Esophagus muscularis mucosa (tissue), 4 donors: ENCODE measurements around the gene NT5DC3. TPM values are rescaled to one million over a fixed set of nuclear protein-coding genes. Genes with fewer than 3 reads are reported as not detected.
"Not testable (repeated sequence)": the region's sequence is repeated elsewhere in the genome, so short reads cannot be mapped to it uniquely, and the experiment has no call there.

Source experiments
- DNase-seq: peaks from one replicate; pipeline ENCODE4 v3.0.0-alpha.2; 2017; ENCODE audit errors: extremely low spot score
- H3K27ac ChIP-seq, 4 donors: fragments of 200-600 bp; sonication (generic); replicated peaks in 1 of 4; 1 replicate in 3 of 4; 2 replicates in 1 of 4; pipeline ENCODE4 v1.5.1; 2016 to 2019; ENCODE audit warnings: mild to moderate bottlenecking in 1 of 4
- H3K27me3 ChIP-seq, 4 donors: fragments of 200-600 bp; sonication (generic); one replicate each; pipeline versions ENCODE4 v1.5.1 to v1.6.0; 2016 to 2019
- H3K36me3 ChIP-seq, 4 donors: fragments of 200-600 bp; sonication (generic); one replicate each; pipeline ENCODE4 v1.5.1; 2016 to 2019
- H3K4me1 ChIP-seq, 4 donors: fragments of 200-600 bp; sonication (generic); one replicate each; pipeline ENCODE4 v1.5.1; 2016 to 2019
- H3K4me3 ChIP-seq, 4 donors: fragments of 200-600 bp; sonication (generic); 1 replicate in 2 of 4; 2 replicates in 2 of 4; pipeline ENCODE4 v1.5.1; 2016 to 2019; ENCODE audit warnings: mild to moderate bottlenecking in 4 of 4, moderate library complexity in 1 of 4
- H3K9me3 ChIP-seq, 4 donors: fragments of 200-600 bp; sonication (generic); 1 replicate in 3 of 4; 2 replicates in 1 of 4; pipeline ENCODE4 v1.5.1; 2016 to 2019
- CTCF ChIP-seq, 3 experiments: fragments of 200-600 bp in 2 of 3; fragments of 450-650 bp in 1 of 3; sonication (generic) in 2 of 3; IDR thresholded peaks; one replicate each; pipeline ENCODE4 v1.5.1; 2017 to 2019; ENCODE audit warnings: antibody characterized with exemption in 3 of 3, mild to moderate bottlenecking in 2 of 3, moderate library complexity in 1 of 3
- EP300 ChIP-seq: sonication (generic); formaldehyde crosslinking; IDR thresholded peaks from one replicate; pipeline ENCODE4 v1.6.1; 2017; ENCODE audit warnings: antibody characterized with exemption
- POLR2A ChIP-seq: fragments of 450-650 bp; IDR thresholded peaks from one replicate; pipeline ENCODE4 v1.6.1; 2017; ENCODE audit warnings: antibody characterized with exemption, moderate library complexity, mild to moderate bottlenecking, low read depth
- POLR2AphosphoS5 ChIP-seq, 2 donors: sonication (generic); formaldehyde crosslinking; IDR thresholded peaks; one replicate each; pipeline ENCODE4 v1.6.1; 2017; ENCODE audit warnings: antibody characterized with exemption in 2 of 2
- whole genome bisulfite sequencing: methylation state at CpG from one replicate; pipeline ENCODE4 v1.1.5; 2018; 5-methylcytosine and 5-hydroxymethylcytosine counted together
- intact Hi-C: fragments of 100-400 bp; cut with DNase I; formaldehyde crosslinking; loops from one replicate; pipeline ENCODE4 v1.15.1; 2023
- total RNA-seq, 4 donors: library from RNA; depleted of rRNA; stranded (reverse); fragments of >200 nt; gene quantifications; one replicate each; pipeline versions ENCODE4 v1.1.0 to v1.2.1, GENCODE V29; 2016

Gene NT5DC3
- total RNA-seq, 4 donors from 2014 or later: 169 to 275 (median 195) TPM

DNA sequence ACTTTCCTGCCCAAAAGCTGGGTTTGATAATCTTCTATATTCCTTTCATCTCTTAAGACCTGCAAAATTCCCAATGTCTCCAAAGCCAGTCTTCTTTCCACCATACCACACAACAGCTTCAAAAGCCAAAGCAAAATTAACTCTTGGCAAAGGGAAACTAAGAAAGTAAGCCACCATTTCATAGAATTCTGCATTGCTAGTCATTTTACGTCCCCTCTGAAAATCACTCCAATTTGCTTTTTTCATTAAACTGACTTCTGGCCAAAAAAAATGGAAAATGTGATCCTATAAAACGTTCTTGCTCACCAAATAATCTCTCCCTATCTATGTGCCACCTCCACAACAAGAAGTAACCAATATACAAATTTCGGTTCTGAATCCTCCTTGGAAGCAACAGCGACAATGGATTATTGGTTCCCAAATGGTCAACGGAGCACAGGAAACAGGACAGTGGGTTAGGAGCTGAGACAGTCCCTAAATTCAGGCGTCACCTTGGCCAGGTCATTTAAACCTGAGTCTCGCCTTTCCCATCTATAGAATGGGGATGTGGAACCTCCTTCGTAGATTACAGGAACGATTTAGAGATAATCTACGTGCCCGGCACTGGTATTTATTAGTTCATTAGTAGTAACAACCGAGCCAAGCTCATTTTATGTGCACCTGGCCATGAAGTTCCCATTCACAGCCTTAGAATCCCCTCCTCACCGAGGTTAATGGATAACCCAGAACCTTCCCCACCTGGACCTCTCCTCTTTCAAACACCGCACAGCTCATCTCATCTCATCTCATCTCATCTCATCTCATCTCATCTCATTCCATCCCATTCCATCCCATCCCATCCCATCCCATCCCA lies 1.2 kb downstream of the NT5DC3 start:
- Histone ChIP-seq H3K27me3 (no peaks in the 10 kb centered on the region), H3K36me3 (peaks cover 0 to 22% (median 2%) of the 10 kb centered on the region in 4 donors), H3K4me1 (peaks cover 16 to 72% (median 59%) of the 10 kb centered on the region in 4 donors), H3K27ac (peak overlapping the region; percentile 90 to 97 (median 96)), H3K9me3 (no peaks in the 10 kb centered on the region), H3K4me3 (peak overlapping the region; percentile 84 to 100 (median 94))
- 45% methylated on average over 14 of the region's 14 CpGs for WGBS
- TF ChIP-seq POLR2A (no peak), POLR2AphosphoS5 (IDR thresholded peaks at IDR 0.05) (no peak), EP300 (no peak), CTCF (IDR thresholded peaks at IDR 0.05) (no peak)
- DNase-seq: no peak
- intact Hi-C loops: loop anchor here (5.0 kb wide), 1 partner anchor 38 kb away; no protein-coding TSS in a partner anchor

DNA sequence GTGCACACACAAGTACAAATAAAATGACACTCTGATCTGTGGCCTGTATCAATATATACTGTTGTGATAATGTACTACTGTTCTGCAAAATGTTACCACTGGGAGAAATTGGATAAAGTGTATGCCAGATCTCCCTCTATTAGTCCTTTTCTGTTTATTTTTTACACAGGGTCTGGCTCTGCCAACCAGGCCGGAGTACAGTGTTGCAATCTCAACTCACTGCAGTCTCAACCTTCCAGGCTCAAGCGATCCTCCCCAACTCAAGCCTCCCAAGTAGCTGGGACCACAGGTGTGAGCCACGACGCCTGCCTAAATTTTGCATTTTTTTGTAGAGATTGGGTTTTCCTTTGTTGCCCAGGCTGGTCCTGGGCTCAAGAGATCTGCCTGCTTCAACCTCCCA lies 1.9 kb downstream of the NT5DC3 start:
- 41% methylated on average over 4 of the region's 4 CpGs for WGBS
- Histone ChIP-seq H3K27me3 (no peaks in the 10 kb centered on the region), H3K27ac (peak overlapping the region; percentile 90 to 97 (median 96)), H3K9me3 (no peaks in the 10 kb centered on the region), H3K4me3 (peak overlapping the region; percentile 84 to 100 (median 94)), H3K4me1 (peaks cover 16 to 72% (median 59%) of the 10 kb centered on the region in 4 donors), H3K36me3 (peaks cover 0 to 23% (median 2%) of the 10 kb centered on the region in 4 donors)
- intact Hi-C loops: loop anchor here (5.0 kb wide), 1 partner anchor 37 kb away; no protein-coding TSS in a partner anchor
- DNase-seq: no peak
- no peak for TF ChIP-seq CTCF (IDR thresholded peaks at IDR 0.05)
- TF ChIP-seq EP300: no peak
- peak; percentile 54 to 79 for TF ChIP-seq POLR2AphosphoS5 (IDR thresholded peaks at IDR 0.05)
- TF ChIP-seq POLR2A: no peak

GRCh38 chr12:103838254-103838914 lies 2.6 kb downstream of the NT5DC3 start:
- no peak for DNase-seq
- WGBS: 89% methylated on average over 1 of the region's 1 CpG
- Histone ChIP-seq H3K36me3 (peaks cover 0 to 23% (median 2%) of the 10 kb centered on the region in 4 donors), H3K9me3 (no peaks in the 10 kb centered on the region), H3K27ac (peak overlapping the region; percentile 90 to 97 (median 96)), H3K27me3 (no peaks in the 10 kb centered on the region), H3K4me1 (peaks cover 16 to 72% (median 63%) of the 10 kb centered on the region in 4 donors), H3K4me3 (peak overlapping the region; percentile 84 to 100 (median 94))
- TF ChIP-seq POLR2AphosphoS5 (IDR thresholded peaks at IDR 0.05) (peak in 1 of 2 donors; percentile 32), CTCF (IDR thresholded peaks at IDR 0.05) (no peak)
- intact Hi-C loops: loop anchor here (5.0 kb wide), 1 partner anchor 36 kb away; no protein-coding TSS in a partner anchor

DNA sequence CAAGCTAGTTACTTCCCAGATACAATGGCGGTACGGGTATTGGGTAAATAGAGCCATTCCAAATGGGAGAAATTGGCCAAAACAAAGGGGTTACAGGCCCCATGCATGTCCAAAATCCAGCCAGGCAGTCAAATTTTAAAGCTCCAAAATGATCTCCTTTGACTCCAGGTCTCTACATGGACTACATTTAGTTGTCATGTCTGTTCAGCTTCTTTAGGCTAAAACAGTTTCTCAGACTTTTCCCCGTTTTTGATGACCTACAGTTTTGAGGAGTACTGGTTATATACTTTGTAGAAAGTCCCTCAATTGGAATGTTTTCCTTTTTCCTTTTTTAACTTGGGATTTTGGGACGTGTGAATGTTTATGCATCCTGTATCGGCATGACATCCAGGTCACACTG lies 4.7 kb downstream of the NT5DC3 start:
- DNase-seq: no peak
- no peaks in the 10 kb centered on the region for H3K9me3 ChIP-seq
- H3K4me3 ChIP-seq: peak overlapping the region; percentile 1 to 100 (median 90)
- H3K27ac ChIP-seq: peak overlapping the region in 3 of 4 donors; percentile 95 to 97 (median 97)
- intact Hi-C loops: loop anchor here (5.0 kb wide), 1 partner anchor 34 kb away; no protein-coding TSS in a partner anchor
- TF ChIP-seq POLR2A (no peak), EP300 (no peak), POLR2AphosphoS5 (IDR thresholded peaks at IDR 0.05) (peak in 1 of 2 donors; percentile 42)
- peaks cover 10 to 73% (median 68%) of the 10 kb centered on the region in 4 donors for H3K4me1 ChIP-seq
- peaks cover 0 to 23% (median 2%) of the 10 kb centered on the region in 4 donors for H3K36me3 ChIP-seq
- H3K27me3 ChIP-seq: no peaks in the 10 kb centered on the region
- WGBS: 82% methylated on average over 5 of the region's 5 CpGs

DNA sequence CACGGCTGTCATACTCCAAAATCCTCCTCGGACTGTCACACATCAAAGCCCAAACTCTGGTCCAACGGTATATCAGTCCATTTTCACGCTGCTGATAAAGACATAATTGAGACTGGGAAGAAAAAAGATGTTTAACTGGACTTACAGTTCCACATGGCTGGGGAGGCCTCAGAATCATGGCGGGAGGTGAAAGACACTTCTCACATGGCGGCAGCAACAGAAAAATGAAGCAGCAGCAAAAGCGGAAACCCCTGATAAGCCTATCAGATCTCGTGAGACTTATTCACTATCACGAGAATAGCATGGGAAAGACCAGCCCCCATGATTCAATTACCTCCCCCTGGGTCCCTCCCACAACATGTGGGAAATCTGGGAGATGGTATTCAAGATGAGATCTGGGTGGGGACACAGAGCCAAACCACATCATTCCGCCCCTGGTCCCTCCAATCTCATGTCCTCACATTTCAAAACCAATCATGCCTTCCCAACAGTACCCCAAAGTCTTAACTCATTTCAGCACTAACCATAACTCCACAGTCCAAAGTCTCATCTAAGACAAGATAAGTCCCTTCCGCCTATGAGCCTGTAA lies 5.2 kb downstream of the NT5DC3 start:
- Histone ChIP-seq H3K4me3 (peak overlapping the region; percentile 9 to 95 (median 56)), H3K4me1 (peaks cover 10 to 77% (median 70%) of the 10 kb centered on the region in 4 donors), H3K27ac (peak overlapping the region; percentile 11 to 97 (median 96)), H3K36me3 (peaks cover 0 to 27% (median 2%) of the 10 kb centered on the region in 4 donors)
- H3K9me3 ChIP-seq, H3K27me3 ChIP-seq, DNase-seq: not testable (repeated sequence)
- WGBS: 93% methylated on average over 11 of the region's 11 CpGs
- intact Hi-C loops: loop anchor here (5.0 kb wide), 1 partner anchor 34 kb away; no protein-coding TSS in a partner anchor
